Suprapubic skin (tissue), 4 donors: ENCODE data around the gene GBGT1.

Experiments used
- CTCF ChIP-seq, 2 donors: fragments of 200-600 bp in 1 of 2; fragments of 450-650 bp in 1 of 2; sonication (generic) in 1 of 2; IDR thresholded peaks; one replicate each; pipeline ENCODE4 v1.5.1; 2016 to 2019; ENCODE audit warnings: antibody characterized with exemption in 2 of 2, mild to moderate bottlenecking in 1 of 2, moderate library complexity in 1 of 2
- EP300 ChIP-seq: sonication (generic); formaldehyde crosslinking; IDR thresholded peaks from one replicate; pipeline ENCODE4 v1.6.1; 2017; ENCODE audit warnings: antibody characterized with exemption
- POLR2A ChIP-seq, 2 donors: fragments of 450-650 bp; IDR thresholded peaks; one replicate each; pipeline ENCODE4 v1.6.1; 2017; ENCODE audit warnings: antibody characterized with exemption in 2 of 2, mild to moderate bottlenecking in 2 of 2, moderate library complexity in 2 of 2
- POLR2AphosphoS5 ChIP-seq, 3 donors: sonication (generic); formaldehyde crosslinking; IDR thresholded peaks; one replicate each; pipeline ENCODE4 v1.6.1; 2017; ENCODE audit warnings: antibody characterized with exemption in 3 of 3

GRCh38 chr9:133129001-133129795 is 34.5 kb downstream of the GBGT1 start:
- no peak for TF ChIP-seq EP300
- TF ChIP-seq CTCF (IDR thresholded peaks at IDR 0.05): no peak
- TF ChIP-seq POLR2A (IDR thresholded peaks at IDR 0.05): no peak
- no peak for TF ChIP-seq POLR2AphosphoS5 (IDR thresholded peaks at IDR 0.05)
